GM19240 (cell line): ENCODE data around the gene PTPN1.
"Not testable (repeated sequence)": the region's sequence is repeated elsewhere in the genome, so short reads cannot be mapped to it uniquely, and the experiment has no call there.

ENCODE experiments used
- DNase-seq: peaks from one replicate; pipeline ENCODE4 v3.0.0; 2011; ENCODE audit warnings: low spot score; ENCODE audit not compliant: insufficient read length

Gene PTPN1

GRCh38 chr20:50554694-50555579 is 44.8 kb downstream of the PTPN1 start:
- no peak for DNase-seq

- no peak for DNase-seq
Measured at GRCh38 chr20:50555662-50556061, 45.5 kb downstream of the PTPN1 start.

GRCh38 chr20:50557549-50558134 is 47.5 kb downstream of the PTPN1 start:
- DNase-seq = no peak

DNA sequence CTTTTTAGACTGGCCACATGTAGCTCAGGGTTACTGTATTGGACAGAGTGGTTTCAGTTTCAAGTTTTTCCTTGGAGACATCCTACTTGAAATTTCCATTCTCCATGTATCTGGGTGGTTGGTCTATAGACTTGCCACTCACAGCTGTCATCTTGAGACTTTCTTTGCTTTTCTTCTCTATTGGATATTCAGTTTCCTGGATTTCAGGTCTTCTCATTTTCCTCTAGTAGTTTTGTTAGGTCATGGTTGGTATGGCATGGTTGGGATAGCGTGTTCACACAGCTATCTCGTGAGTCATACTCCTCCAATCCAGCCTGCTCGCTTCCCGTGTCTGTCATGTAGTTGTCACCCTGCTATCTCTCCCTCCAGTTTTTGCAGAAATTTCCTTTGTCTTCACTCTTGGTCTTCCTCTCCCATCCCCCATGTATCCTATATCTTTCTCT is 48.3 kb downstream of the PTPN1 start:
- DNase-seq = no peak

DNA sequence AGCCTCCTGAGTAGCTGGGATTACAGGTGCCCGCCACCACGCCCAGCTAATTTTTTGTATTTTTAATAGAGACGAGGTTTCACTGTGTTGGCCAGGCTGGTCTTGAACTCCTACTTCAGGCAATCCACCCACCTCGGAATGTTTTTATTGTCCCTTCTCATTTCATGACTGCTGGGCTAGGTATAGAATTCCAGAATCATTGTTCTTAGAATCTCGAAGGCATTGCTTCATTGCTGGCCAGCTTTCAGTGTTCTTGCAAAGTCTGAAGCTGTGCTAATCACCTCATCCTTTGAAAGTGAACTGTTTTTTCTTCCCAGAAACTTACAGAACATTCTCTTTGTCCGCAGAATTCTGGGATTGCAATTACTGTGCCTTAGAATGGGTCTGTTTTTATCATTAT is 49.0 kb downstream of the PTPN1 start:
- no peak for DNase-seq

- DNase-seq = no peak
Measured at GRCh38 chr20:50559856-50560638, 49.9 kb downstream of the PTPN1 start.

- DNase-seq = no peak
Measured at GRCh38 chr20:50560867-50561266, 50.7 kb downstream of the PTPN1 start.

DNA sequence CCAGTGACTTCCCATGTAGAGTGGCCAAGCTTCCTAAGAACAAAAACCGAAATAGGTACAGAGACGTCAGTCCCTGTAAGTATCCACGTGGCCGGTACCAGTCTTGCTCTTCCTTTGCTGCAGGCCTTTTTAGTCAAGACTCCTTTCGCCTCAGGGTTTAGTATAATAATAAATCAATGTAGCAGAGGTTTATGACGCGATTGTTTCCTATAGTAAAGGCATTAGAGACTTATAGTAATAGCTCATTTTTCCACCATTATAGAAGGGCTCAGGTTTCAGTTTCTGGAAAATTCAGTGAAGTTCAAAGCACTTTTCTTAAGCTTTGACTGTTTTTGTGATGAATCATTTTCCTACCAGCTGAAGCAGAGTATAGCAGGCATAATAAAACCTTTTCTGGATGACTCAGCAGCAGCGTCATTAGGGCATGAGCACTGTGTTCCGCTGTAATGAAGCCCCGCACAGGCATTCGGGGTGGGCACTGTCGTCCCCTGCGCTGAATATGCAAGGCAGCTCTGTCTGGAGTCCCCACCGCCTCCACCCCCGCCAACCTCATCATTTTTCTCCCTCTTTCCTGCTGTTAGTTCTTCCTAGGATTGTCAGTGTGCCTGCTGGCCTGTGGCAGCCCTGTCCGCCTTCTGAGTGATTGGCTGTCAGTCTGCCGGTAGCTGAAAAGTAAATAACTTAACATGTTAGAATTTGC is 51.3 kb downstream of the PTPN1 start:
- no peak for DNase-seq

DNA sequence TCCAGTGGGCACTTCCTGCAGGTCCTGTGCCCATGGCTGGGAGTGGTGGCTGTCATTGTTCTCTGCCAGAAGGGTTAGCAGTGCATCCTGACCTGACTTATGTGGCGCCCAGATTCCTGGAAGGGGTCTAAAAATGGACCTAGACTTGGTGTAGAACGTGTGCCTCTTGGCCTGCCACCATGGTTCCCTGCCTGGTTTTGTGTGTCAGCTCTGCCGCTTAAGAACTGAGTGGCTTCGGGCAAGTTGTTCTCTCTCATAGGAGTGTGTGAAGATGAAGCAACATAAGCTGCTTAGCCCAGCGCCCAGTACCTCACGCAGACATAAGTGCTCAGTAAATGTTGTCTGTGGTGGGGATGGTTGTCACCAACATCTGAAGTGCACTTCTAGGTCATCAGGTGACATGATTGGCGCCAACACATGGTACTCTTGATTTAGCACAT is 52.1 kb downstream of the PTPN1 start:
- DNase-seq = no peak

DNA sequence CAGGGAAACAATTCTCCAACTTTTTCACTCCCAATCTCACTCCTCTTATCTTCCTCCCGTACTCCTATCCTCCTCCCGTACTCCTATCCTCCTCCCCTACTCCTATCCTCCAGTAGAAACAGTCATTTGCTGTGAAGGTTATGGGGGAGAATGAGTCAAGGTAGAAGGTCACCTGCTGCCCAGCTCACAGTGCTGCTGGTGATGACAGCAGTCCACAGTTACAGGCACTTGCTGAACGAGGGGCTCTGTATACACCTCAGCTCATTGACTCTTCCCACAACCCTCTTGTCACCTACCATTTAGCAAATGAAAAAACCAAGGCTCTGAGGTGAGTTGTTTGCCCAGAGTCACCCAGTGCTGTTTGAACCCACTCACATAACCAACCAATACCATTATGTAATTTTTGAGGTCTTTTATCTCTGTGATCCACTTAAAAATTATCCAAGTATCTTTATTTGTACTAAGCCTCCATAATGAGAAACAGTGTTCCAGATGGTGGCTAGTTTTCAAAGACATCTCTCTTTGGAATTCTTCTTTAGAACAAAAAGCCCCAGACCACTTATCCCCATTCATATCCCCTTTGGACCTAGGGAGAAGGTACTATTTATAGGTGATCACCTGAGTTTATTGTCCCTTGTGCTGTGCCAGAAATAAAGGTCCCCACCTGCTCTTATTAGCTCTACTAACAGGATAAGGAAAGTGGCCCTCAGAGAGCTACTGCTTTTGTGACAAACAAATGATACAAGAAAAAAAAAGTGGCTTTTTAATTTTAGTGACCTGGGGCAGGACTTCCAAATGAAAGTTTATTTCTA is 53.2 kb downstream of the PTPN1 start:
- DNase-seq = no peak

DNA sequence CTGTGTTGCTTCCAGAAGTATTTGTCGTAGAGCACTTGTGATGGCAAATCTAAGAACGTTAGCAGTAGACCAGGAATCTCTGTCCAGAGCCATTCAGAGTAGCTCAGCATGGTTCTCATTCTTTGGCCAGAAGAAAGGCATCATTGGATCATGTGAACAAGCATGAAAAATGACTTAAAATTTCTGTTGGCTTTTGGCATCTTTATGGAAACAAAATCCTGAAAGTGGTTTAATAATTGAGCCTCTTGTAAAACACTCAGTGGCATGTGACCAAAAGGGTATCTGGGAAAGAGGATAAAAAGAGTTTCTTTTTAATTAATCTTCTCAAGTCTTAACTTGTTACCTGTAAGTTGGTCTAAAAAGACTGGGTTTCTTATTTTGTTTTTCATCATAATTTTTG is 55.2 kb downstream of the PTPN1 start:
- DNase-seq = no peak

DNA sequence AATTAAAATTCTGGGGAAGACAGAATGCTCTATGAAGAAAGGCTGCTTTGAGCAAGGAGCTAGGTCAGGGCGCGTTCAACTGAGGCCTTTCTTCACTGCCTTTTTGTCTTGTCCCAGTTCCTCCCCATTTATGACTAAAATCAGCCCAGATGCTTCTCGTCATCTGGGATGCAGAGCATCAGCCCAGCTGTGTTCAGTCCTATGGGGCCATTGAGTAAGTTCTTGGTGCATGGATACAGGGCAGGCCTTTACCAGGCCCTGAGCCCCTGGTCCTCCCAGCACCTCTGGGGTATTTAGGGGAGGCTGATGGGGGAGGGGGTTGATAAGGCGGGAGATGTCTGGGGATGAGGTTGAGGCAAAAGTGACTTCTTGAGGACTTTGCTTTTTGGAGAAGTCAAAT is 55.7 kb downstream of the PTPN1 start:
- DNase-seq = no peak

DNA sequence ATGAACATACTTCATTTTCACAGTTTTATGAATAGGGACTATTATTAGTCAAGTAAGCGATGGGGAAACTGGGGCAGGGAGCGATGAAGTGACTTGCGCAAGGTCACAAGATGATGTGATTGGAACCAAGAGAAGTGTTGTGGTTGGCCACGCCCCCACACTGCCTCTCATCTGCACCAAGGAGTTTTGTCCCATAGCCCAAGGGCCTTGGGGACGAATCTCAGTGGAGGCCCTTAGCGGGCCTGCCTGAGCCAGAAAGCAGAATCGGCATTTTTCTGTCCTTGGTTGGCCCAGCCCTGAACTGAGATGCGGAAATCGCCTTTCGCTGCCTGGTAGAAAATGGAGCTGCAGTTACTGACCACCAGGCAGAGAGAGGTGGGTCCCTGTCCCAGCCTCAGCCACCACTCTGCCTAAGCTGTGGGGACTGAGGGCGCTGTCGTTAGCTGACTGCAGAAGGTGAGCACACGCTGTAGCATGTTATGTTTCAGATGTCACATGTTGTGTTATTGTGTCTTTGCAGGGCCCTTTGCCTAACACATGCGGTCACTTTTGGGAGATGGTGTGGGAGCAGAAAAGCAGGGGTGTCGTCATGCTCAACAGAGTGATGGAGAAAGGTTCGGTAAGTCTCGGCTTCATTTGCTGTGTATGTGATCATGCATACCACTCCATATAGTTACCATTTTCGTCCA is 57.8 kb downstream of the PTPN1 start:
- DNase-seq = no peak

DNA sequence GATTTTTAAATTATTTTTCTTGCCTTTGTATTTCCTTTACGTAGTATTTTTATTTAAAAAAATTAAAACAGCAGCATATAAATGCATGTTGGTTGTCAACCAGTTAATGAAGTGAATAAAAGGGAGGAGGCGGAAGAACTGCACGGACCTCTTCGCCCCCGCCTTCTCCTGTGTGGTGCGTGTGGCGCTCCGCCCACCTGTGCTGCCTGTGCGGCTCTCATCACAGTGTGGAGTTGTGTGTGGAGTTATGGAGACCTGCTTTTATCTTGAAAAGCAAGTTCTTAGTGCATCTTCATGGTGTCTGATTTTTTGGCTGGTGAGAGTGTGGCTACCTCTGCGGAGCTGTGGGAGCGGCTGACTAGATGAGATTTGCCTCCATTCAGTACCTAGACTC is 58.4 kb downstream of the PTPN1 start:
- no peak for DNase-seq

DNA sequence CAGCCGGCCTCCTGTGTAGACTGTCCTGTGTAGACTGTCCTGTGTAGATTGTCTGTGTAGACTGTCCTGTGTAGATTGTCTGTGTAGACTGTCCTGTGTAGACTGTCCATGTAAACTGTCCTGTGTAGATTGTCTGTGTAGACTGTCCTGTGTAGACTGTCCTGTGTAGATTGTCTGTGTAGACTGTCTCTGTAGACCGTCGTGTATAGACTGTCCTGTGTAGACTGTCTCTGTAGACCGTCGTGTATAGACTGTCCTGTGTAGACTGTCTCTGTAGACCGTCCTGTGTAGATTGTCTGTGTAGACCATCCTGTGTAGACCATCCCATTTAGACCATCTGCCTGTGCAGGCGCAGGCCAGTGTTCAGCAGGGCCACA is 59.3 kb downstream of the PTPN1 start:
- DNase-seq = not testable (repeated sequence)

- DNase-seq = no peak
Measured at GRCh38 chr20:50569864-50570836, 60.0 kb downstream of the PTPN1 start.

DNA sequence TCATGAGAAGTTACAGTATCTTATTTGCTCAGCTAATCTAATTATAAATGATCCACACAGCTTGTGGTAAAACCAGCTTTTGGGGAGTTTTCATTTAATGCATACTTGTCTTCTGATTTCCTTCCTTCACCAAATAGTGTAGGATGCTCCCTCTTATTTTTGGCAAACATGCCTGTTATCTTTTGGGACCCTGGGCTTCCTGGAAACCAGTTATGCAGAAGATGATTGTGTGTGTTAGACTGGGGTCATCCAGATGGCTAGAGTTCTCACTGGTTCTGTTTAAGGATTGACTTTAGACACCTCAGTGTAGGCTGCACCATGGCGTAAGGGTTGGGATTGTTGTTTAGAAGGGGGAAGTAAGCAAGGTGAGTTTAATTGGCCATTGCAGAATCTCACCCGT is 61.3 kb downstream of the PTPN1 start:
- no peak for DNase-seq

DNA sequence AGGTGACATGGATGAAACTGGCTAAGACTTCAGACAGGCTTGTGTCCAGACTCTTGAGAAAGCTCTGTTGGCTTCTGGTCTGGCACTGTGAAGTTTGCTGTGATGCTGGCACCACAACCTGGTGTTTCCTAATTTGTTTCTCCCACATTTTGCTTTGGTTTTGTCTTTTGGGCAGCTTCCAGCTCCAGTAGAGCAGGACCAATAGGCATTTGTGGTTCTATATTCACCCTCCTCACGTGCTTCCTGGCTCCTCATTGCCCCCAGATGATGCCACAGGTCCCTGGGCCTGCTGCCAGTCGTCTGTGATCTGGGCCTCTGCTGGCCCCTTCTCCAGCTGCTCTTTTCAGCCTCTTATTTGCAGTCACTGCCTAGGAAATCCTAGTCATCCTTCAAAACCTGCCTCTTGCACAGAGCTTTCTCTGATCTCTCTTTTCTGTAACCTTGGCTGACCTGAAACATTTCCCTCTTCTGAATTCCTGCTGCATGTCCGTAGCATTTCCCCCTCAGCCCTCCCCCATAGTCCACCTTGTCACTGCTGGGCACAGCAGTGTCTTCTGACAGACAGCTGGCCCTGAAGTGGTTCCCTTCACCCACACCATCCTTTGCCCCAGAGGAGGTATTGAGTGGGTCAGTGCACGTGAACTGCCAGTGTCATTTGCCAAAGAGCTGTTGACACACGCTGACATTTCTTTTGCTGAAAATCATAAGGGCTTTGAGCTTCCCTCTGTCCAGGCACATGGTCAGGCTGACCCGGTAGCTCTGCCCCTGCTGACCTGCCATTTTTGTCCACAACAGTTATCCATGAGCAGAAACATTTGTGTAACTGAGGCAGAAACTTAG is 63.0 kb downstream of the PTPN1 start:
- DNase-seq = no peak
